Stimulated activated CD4-positive, alpha-beta T cell treated with anti-CD3 and anti-CD28 coated beads, Interleukin-1b, Interleukin-23, amount 100 ng/mL, for 1 hour (primary cell): ENCODE measurements around the gene GSTA4.
"Not testable (repeated sequence)": the region's sequence is repeated elsewhere in the genome, so short reads cannot be mapped to it uniquely, and the experiment has no call there.

Experiments used
- DNase-seq, 2 donors: peaks; one replicate each; pipeline ENCODE4 v3.0.0-alpha.2; 2020; ENCODE audit warnings: low read depth in 2 of 2

Gene GSTA4

GRCh38 chr6:53014063-53014462, 19.0 kb upstream of the GSTA4 start:
- DNase-seq: no peak

DNA sequence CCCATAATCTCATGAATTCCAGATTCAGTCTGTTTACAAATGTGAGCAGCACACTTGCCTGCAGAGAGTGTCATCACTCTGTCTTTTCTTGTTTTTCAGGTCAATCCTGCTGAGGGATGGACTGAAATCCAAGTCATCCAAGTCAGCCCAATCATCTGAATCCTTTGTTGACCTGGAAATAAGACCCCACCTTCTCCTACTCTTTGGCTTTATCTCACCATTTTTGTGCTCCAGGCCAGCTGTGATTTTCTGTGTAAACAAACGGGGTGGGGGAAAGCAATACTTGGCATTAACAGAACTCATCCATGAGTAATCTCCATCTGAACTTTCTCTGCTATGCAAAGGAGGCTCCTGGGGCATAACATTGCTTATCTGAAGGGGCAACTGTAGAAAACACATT, 16.9 kb upstream of the GSTA4 start:
- DNase-seq: no peak

DNA sequence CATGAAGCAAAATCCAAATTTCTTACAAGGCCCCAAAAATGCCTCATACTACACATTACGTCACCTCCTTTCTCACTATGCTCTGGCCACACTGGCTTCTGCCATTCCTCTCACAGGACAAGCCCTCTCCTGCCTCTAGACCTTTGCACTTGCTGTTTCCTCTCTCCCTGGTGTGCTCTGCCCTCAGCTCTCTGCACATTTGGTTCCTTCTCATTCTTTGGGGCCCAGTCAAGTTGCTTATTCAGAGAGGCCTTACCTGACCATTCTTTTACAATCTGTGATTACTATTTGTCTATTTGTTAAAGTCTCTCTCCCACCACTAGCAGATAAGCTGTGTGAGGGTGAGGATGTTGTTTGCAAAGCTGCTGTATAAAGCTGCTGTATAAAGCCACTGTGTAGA, 15.4 kb upstream of the GSTA4 start:
- DNase-seq: no peak

DNA sequence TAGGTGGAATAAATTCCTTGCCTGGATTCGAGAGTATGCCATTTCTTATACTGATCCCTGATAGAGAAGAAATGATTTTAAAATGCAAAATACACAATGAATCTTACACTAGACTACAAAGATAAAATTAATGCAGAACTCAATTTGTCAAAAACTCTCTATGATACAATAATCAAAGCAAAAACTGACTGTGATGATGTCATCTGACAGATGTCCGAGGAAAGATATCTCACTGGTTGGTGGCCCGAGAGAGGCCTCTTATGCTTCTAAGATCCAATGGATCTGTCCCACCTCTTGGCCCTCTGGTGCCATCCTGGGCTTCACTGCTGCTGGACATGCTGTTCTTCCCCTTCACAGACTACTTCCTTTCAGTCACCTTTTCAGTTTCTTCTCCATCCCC, 14.4 kb upstream of the GSTA4 start:
- no peak for DNase-seq

DNA sequence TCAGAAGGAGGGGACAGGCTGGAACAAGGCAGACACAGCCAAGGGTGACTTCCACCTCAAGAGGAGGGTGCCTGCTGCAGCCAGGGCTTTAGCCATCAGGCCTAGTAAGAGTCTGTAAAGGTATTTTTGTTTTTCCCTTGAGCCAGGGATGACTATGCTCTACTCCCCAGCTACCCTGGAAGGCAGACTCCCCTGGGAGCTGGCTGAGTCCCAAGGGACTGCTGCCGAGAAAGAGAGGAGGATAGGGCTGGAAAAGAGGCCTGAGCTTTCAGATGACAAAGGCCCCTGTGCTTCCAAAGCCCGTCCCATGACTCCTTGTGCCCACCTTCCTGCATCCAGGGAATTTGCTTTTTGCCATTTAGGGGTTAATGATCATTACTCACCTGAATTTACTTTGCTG, 14.0 kb upstream of the GSTA4 start:
- DNase-seq: no peak

DNA sequence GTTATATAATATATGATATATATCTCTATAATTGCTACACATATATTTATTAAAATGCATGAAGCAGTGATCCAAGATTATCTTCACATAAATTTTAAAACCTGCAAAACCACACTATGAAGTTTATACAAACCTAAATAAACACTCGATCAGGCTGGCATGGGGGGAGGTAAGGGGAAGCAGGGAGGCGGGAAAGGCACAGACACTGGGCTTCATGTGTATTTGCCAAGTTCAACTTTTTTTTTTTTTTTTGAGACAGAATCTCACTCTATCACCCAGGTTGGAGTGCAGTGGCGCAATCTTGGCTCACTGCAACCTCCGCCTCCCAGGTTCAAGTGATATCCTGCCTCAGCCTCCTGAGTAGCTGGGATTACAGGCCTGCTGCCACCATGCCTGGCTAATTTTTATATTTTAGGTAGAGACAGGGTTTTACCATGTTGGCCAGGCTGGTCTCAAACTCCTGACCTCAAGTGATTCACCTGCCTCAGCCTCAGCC, 13.2 kb upstream of the GSTA4 start:
- DNase-seq: not testable (repeated sequence)

GRCh38 chr6:53005663-53006250, 10.7 kb upstream of the GSTA4 start:
- DNase-seq: no peak

- no peak for DNase-seq
Observed at GRCh38 chr6:52999456-52999855, 4.4 kb upstream of the GSTA4 start.

DNA sequence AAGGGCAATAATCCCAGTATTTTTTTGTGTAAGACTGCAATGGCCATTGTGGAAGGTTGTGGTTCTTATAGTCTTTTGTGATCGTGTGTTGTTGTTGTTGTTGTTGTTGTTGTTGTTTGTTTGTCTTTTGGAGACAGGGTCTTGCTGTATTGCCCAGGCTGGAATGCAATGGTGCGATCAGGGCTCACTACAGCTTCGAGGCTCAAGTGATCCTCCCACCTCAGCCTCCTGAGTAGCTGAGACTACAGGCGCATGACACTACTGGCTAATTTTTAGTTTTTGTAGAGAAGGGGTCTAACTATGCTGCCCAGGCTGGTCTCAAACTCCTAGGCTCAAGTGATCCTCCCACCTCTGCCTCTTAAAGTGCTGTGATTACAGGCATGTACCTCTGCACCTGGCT, 3.5 kb upstream of the GSTA4 start:
- DNase-seq: no peak

GRCh38 chr6:52995913-52996645, 995 bp upstream of the GSTA4 start:
- no peak for DNase-seq

DNA sequence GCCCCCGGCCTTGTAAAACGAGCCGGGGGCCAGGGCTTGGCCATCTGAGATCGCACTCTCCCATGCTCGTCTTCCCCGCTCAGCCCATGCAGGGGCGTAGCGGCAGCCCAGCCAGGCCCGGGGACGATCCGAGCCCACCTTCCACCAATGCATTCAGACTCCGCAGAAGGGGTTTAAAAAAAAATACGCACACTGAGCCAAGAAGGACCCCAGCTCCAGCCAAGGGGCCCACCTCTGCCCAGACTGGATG, 320 bp downstream of the GSTA4 start:
- DNase-seq: no peak

GRCh38 chr6:52994031-52994838, 849 bp downstream of the GSTA4 start:
- no peak for DNase-seq

- DNase-seq: no peak
Observed at GRCh38 chr6:52992980-52993920, 1.8 kb downstream of the GSTA4 start.

DNA sequence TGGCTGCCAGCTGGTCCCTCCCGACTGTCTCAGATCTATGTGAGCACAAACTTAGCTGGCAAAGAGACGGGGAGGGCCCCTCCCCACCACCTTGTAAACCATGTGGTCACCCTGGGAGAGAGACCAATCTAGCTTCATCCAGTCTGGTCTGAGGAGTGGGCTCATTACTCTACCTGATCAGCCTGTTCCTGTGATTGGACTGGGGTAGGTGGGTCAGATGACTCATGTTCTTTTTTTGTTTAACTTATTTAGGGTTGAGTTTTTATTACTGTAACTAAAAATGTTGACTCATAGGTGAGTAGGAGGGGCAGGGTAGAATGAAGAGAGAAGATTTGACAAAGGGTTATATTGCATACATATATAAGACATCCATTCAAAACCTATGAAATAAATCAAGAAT, 4.7 kb downstream of the GSTA4 start:
- DNase-seq: no peak

GRCh38 chr6:52985228-52985627, 9.9 kb downstream of the GSTA4 start:
- no peak for DNase-seq

- no peak for DNase-seq
Observed at GRCh38 chr6:52984247-52984646, 10.8 kb downstream of the GSTA4 start.

GRCh38 chr6:52983159-52983848, 11.8 kb downstream of the GSTA4 start:
- no peak for DNase-seq

GRCh38 chr6:52982680-52983079, 12.4 kb downstream of the GSTA4 start:
- DNase-seq: no peak

DNA sequence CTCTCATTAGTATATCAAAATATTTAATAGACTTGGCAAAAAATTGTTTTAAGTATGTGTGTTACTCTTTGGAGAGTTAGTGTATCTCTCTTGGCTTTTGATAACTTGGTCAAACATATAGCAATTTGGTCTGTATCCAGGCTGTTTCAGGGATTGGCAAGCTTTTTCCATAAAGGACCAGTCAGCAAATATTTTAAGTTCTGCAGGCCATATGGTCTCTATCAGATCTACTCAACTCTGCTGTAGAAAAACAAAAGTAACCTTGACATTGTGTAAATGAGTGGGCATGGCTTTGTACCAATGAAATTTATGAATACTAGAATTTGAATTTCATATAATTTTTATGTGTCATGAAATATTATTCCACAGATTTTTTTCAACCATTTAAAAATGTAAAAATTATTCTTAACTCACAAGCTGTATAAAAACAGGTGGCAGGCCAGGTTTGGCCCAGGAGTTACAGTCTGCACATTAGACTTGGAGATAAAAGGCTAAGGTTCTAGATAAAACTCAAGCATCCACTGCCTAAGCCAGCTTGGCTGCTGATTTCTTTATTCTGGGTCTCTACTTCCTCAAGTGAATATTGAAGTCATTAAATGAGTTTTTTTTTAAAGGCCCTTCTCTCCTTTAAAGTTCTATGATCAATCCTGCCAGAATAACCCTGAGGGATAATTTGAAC, 13.7 kb downstream of the GSTA4 start:
- DNase-seq: no peak

DNA sequence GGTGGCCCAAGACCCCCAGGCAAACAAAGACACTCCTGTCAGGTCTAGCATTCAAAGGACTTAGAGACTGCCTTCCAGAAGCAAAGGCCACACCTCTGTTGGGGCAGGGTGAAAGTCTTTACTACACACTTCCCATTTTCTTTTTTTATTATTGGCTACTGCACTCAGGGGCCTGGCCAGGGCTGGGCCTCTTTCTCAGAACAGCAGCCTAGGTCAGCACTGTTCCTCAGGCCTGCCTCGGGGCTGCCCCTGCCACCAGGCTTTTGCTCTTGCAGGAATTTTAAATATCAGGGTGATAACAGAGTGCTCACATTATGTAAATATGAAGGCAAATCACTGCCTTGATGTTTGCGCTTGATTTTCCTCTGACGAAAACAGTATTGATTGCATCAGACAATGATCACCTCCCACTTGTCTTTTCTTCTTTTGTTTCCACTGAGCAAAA, 18.5 kb downstream of the GSTA4 start:
- DNase-seq: no peak

DNA sequence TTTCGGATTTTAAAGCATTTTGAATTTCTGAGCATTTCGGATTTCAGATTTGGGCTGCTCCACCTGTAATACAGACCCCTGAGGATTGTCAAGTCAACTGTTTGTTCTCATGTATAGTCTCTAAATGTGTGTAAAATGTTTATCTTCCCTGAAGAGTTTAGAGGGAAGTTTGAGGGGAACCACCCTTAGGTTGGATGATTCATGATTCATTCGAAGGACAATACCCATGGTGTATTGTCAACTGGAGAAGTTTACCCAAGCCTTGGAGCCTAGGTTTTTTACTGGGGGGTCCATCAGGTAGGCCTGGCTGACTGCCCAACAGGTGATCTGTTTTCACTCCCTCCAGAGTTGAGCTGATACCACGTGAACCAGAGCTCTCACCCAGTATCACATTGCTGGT, 18.9 kb downstream of the GSTA4 start:
- DNase-seq: no peak
